BE2C (cell line): ENCODE results near the gene CTDSPL.

ENCODE experiments used
- DNase-seq: peaks from one replicate; pipeline ENCODE4 v3.0.0-alpha.2; 2020
- H3K27me3 ChIP-seq: fragments of 250-450 bp; sonication (Bioruptor Pico); 2 replicates; pipeline ENCODE4 v1.5.1; 2020; ENCODE audit warnings: mild to moderate bottlenecking
- H3K36me3 ChIP-seq: fragments of 250-450 bp; sonication (Bioruptor Pico); 2 replicates; pipeline ENCODE4 v1.5.1; 2020; ENCODE audit warnings: mild to moderate bottlenecking
- H3K4me1 ChIP-seq: fragments of 250-450 bp; sonication (Bioruptor Pico); 2 replicates; pipeline ENCODE4 v1.5.1; 2020
- H3K4me3 ChIP-seq: 2 replicates; pipeline ENCODE4 v1.5.1; 2011; ENCODE audit warnings: low read depth, low read length
- H3K9me3 ChIP-seq: fragments of 250-450 bp; sonication (Bioruptor Pico); 2 replicates; pipeline ENCODE4 v1.5.1; 2020
- CTCF ChIP-seq: IDR thresholded peaks from 2 replicates; pipeline ENCODE4 v1.5.1; 2012; ENCODE audit warnings: mild to moderate bottlenecking, low read depth, low read length

The CTDSPL gene

DNA sequence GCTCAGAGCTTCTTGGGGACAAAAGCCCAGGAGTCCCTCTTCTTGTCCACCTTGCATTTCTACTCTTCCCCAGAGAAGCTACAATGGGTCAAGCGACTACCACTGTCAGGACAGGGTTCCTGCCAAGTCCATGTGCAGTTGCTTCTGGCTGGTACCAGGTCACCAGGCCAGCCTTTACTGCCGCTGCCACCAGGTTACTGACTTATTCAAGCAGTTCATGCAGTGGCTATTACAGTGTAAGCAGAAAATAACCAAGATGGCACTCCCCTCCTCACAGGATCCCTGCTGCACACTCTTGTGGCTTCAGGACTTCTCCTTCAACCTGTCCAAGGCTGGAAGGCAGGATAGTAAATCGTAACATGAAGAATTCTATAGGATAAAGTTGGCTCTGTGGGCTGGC lies 42.1 kb downstream of the CTDSPL start:
- no peak for DNase-seq
- no peak for TF ChIP-seq CTCF
- peaks cover 4% of the 10 kb centered on the region for H3K4me1 ChIP-seq

DNA sequence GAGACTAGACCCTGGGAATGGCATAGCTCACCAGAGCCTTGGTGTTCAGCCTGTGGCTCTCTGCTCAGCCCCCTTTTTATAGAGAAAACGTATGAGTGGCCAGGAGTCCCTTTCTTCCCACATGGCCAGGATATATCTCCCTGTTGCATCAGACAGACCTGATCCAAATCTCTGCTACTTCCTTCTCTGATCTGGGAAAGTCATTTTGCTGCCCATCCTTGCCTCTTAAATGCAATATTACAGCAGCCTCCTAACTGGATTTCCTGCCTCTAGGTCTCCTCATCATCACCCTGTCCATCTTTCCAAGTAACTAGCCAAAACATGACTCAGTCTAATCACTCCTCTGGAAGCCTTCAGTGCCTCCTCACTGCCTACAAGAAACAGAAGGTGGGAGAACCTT lies 42.9 kb downstream of the CTDSPL start:
- no peaks in the 10 kb centered on the region for H3K27me3 ChIP-seq
- H3K4me1 ChIP-seq = peaks cover 4% of the 10 kb centered on the region
- no peak for TF ChIP-seq CTCF
- DNase-seq = no peak
- no peak overlapping the region for H3K4me3 ChIP-seq
- H3K36me3 ChIP-seq = no peaks in the 10 kb centered on the region
- no peaks in the 10 kb centered on the region for H3K9me3 ChIP-seq

More for the DNA sequence above, 42.1 kb downstream of the CTDSPL start:
- Histone ChIP-seq H3K9me3 (no peaks in the 10 kb centered on the region), H3K4me3 (no peak overlapping the region), H3K36me3 (no peaks in the 10 kb centered on the region), H3K27me3 (no peaks in the 10 kb centered on the region)

- no peak for DNase-seq
- Histone ChIP-seq H3K36me3 (no peaks in the 10 kb centered on the region), H3K4me1 (peaks cover 4% of the 10 kb centered on the region), H3K27me3 (no peaks in the 10 kb centered on the region), H3K4me3 (no peak overlapping the region), H3K9me3 (no peaks in the 10 kb centered on the region)
- TF ChIP-seq CTCF = no peak
These were observed 43.7 kb downstream of the CTDSPL start for GRCh38 chr3:37905346-37905745.

GRCh38 chr3:37905987-37906674 lies 44.5 kb downstream of the CTDSPL start:
- TF ChIP-seq CTCF = no peak
- Histone ChIP-seq H3K36me3 (no peaks in the 10 kb centered on the region), H3K27me3 (no peaks in the 10 kb centered on the region), H3K9me3 (no peaks in the 10 kb centered on the region), H3K4me1 (peaks cover 4% of the 10 kb centered on the region), H3K4me3 (no peak overlapping the region)
- peak; percentile 23 for DNase-seq

GRCh38 chr3:37906734-37907282 lies 45.1 kb downstream of the CTDSPL start:
- H3K27me3 ChIP-seq = no peaks in the 10 kb centered on the region
- peaks cover 4% of the 10 kb centered on the region for H3K4me1 ChIP-seq
- H3K36me3 ChIP-seq = no peaks in the 10 kb centered on the region
- H3K4me3 ChIP-seq = no peak overlapping the region
- DNase-seq = no peak
- H3K9me3 ChIP-seq = no peaks in the 10 kb centered on the region
- TF ChIP-seq CTCF = no peak

DNA sequence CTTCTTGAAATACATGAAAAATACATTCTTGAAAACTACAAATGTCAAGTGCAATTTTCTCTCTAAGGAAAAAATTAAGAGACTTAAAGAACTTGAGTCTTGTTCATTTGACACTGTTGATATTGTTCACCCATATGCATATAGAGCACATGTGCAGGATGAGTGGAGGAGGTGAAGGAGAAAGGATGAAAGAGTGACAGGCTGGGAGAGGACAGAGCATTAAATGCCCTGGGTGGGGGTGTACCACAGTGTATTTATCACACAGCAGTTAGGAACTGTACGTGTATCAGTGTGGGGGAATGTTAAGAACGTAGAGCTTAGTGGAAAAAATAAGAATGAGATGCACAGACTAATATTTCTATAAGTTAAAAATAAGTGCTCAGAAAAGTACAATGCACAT lies 45.7 kb downstream of the CTDSPL start:
- DNase-seq = no peak
- Histone ChIP-seq H3K36me3 (no peaks in the 10 kb centered on the region), H3K27me3 (no peaks in the 10 kb centered on the region), H3K4me1 (peaks cover 4% of the 10 kb centered on the region), H3K4me3 (no peak overlapping the region), H3K9me3 (no peaks in the 10 kb centered on the region)
- no peak for TF ChIP-seq CTCF
